RKO (cell line): ENCODE results near the gene PTPRC.

Experiments
- DNase-seq: peaks from one replicate; pipeline ENCODE4 v3.0.0-alpha.2; 2016; ENCODE audit warnings: low spot score

PTPRC gene

DNA sequence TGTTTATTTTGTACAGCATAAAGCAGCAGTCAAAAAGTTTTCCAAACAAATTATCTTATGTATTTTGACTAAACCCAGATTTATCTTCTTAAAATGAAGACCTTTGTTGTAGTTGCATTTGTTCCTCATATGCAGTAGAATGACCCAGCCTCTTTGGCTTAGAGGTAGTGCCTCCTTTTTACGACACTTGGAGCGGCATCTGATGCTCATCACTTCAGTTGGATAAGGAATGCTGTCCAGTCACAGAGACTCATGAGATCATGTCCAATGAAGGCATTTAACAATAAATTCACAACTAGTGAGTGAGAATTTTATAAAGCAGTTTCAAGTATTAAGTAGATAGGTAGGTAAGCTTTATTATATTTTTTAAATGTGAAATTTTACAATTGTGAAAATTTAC lies 35.2 kb downstream of the PTPRC start:
- no peak for DNase-seq

DNA sequence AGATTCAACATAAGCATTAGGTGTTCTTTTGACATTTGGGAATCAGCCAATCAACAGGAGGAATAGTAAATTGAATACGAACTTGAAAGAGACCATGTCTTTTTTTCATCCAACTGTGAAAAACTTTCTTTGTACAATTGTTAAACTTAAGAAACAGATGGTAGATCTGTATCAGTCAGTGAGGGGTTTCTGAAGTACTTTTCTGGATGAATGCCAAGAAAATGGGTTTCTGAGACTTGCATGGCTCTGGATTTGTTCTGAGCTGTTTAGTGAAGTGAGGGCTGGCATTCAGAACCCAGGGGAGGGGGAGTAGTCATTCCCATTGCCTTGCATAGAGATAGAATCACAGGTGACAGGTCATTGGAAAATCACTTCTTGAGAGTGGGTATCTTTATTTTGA lies 37.4 kb downstream of the PTPRC start:
- DNase-seq = no peak

GRCh38 chr1:198677027-198677426 lies 38.2 kb downstream of the PTPRC start:
- no peak for DNase-seq

- no peak for DNase-seq
These were observed 39.0 kb downstream of the PTPRC start for GRCh38 chr1:198677871-198678270.

DNA sequence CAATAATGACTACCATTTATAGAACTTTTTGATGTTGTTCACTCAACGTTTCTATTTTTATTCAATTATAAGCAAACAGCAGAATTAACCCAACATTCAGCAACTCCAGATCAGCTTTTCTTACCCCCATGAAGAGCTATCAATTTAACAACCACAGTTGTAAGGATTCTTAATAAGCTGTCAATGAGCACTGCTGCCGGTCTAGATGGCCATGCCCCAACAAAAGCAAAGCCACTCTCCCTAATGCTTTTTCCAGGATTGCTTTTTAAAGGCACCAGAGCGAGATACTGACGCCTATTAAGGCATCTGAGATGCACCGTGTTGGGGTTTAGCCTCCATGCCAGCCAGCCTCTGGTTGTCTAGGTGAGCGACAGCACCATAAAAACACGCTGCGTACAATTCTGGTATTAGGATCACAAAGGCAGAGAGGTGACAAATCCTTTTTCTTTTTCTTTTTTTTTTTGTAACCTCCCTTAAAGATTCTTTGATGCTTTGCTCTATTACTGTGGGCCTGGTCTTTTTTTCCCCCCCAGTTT lies 39.5 kb downstream of the PTPRC start:
- no peak for DNase-seq

DNA sequence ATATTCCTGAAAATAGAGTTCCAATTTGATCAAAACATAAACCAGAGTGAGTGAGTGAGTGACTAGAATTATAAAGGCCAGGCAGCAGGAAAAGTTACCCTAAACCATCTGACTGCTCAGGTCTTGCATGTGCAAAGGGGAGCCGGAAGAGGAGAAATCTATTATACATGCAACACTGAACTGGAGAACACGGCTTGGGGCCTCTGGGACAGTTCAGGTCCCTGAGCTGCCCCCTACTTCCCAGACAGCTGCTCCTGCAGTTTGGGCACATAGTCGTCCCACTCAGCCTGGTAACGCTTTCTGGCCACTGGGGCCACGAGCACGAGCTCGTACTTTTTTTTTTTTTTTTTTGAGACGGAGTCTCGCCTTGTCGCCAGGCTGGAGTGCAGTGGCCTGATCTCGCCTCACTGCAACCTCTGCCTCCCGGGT lies 40.1 kb downstream of the PTPRC start:
- no peak for DNase-seq

DNA sequence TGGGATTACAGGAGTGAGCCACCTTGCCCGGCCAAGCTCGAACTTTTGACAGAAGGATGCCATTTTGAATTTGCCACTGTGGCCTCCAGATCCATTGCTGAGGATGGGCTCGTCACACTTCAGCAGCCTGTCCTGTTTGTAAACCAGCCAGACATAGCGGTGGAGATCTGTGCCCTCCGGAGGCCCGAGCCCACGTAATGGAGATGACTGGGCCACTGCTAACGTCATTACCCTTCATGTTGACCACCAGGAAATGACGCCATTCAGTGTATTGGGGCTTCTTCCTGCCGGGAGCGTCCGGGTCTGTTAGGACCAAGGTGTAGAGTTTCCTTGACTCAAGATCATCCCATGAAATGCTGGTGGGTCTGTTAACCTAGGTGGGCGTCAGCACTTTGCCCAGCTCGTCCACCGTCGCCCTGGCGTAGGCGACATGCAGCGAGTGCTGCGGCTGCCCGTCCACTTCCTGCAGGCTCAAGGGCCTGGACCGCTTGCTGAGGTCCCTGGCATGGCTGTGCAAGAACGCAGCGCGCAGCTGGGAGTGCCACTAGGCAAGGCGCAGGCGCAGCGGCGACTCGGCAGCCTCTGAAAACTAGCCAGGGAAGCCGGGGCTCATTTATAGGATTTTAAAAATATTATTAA lies 40.8 kb downstream of the PTPRC start:
- DNase-seq = no peak

DNA sequence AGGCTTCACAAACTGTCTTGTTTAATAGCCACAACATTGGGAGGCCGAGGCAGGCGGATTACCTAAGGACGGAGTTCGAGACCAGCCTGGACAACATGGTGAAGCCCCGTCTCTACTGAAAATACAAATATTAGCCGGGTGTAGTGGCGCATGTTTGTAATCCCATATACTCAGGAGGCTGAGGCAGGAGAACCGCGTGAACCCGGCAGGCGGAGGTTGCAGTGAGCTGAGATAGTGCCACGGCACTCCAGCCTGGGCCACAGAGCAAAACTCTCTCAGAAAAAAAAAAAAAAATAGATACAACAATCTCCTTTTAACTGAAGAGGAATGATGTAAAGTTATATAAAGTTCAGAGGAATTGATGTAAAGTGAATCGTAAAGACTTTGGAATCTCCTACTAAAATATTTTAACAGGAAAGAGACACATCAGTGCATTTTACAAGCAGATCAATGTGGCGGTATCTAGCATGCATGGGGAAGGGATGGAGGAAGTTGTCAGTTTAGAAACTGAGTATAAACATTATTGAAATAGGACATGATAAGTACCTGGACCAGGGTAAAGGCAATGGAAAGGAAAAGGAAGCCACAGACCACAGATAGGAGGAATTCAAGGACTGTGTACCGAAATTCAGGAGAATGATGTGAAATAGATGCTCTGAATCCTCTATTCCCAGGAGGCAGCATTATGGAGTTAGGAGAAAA lies 41.5 kb downstream of the PTPRC start:
- no peak for DNase-seq

DNA sequence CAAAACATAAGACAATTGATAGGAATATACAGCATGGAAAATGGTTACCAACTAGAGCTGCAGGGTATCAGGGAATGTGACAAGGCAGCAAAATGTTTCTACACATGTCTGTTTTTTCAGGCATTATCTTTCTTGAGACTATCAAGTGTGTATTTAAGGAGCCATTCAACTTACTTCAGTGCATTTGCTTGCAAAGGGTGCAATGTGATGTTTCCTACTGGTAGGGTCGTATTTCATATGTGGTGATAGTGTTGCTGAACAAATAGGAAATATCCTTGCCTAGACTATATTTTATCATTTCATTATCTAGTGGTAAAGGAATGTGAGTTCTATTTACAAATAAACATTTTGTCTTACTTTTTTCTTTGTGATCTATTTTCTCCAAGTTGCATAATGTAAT lies 42.4 kb downstream of the PTPRC start:
- DNase-seq = no peak

GRCh38 chr1:198681831-198682759 lies 43.3 kb downstream of the PTPRC start:
- DNase-seq = no peak

DNA sequence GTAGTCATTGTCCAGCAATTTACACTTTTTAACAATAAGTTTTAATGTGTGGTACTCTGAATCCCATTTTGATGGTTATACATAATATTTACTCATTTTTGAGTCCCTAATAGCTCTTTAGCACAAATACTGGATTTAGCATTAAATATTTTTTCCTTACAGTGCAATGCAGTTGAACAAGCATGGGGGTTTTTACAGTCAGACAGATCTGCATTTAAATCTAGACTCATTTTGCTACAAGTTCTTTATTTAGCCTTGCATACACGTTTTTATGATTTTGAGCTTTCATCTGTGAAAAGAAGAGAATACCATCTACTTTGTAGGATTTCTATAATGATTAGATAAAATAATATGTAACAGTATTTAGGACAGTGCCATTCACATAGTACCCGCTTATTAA lies 44.0 kb downstream of the PTPRC start:
- DNase-seq = no peak

DNA sequence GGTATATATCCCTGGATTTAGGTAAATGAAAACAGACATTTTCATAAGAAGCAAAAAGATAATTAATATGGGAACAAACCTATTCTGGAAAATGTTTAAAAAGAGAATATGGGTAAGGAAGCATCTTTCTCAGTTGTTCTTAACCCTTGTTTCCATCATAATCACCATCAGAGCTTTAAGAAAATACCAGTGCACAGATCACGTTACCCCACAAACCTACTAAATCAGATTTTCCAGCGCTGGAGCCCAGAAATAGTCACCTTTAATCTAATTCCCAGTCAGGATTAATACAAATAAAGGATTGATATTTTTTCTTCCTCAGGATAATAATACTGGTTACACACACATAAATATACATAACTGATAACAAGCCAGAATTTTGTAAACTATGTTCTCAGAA lies 44.6 kb downstream of the PTPRC start:
- DNase-seq = no peak

DNA sequence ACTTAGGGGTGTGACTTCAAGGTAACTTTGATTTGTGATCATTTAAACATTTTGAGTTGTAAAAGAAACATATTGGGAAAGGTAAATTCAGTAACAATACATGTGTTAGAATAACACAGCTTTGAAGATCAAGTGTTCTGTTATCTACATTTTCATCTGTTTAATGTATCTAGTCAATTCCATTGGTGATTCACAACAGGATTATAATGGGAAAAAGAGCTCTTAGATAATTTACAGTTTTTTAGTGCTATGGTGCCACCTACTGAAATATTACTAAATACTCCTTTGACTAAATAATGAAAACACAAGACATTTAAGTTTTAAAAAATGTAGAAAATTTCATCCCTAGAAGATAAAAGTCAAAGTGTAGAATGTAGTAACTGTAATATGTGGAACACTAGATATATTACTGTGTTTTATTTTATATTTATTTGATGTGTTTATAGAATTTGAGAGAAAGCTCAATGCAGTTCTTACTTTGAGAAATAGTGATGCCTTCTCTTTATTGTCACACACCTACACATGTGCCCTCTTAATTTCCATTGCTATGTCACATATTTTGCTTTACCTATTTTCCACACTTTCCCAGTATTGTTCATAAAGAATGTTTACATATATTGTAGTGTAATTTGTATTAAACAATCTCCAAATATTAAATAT lies 47.4 kb downstream of the PTPRC start:
- DNase-seq = peak; percentile 60

DNA sequence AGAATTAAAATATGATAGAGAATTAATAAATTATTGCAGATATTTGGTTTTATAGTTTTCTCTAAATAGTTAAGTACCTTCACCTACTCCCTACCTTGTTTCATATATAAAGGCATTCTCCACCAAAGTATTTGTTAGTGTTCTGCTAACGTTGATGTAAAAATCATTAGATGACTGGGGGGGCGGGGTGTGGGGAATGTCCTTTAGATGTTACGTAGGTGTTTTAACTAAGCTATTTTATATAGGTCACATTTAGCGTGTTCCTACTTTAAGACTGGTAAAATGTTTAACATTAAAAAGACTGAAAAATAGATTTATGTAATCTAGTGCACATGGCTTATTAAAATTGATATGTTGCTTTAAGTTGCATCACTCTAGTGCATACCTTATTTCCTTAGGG lies 48.6 kb downstream of the PTPRC start:
- DNase-seq = no peak

- no peak for DNase-seq
These were observed 52.2 kb downstream of the PTPRC start for GRCh38 chr1:198691063-198691462.

DNA sequence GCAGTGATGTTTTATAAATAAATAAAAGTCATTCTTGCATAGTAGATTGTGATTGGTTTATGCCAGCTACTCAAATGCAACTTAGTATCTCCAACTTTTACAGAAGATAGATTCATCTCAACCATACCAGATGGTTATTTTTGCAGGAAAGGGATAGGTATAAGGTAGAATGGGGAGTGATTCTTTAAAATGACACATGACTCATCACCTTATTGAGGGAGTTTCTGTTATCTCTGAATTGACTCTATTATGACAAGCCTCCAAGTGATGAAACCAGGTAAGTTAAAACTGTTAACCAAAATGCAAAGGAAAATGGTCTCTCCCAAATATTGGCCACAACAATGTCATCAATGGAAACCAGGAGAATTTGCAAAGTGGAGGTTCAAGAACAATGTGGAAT lies 54.5 kb downstream of the PTPRC start:
- no peak for DNase-seq

GRCh38 chr1:198694542-198694941 lies 55.7 kb downstream of the PTPRC start:
- no peak for DNase-seq

- no peak for DNase-seq
These were observed 57.4 kb downstream of the PTPRC start for GRCh38 chr1:198696211-198696610.

GRCh38 chr1:198699167-198700015 lies 60.6 kb downstream of the PTPRC start:
- DNase-seq = no peak

DNA sequence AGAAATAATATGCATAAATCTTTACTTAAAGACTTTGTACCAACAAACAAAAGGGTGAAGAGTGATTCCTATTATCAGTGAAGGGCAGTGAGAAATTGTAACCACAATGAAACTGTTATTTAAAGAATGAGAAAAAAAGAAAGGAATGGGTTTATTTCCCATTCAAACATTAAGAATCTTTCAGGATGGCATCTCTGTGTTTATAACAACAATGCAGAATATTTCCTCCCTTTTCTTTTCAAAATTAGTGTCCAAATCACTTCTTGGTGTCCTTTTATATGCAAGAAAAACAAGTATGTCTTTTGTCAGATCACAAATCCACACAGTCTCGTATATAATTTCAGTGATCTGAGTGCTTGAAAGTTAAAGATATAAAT lies 61.2 kb downstream of the PTPRC start:
- DNase-seq = no peak

GRCh38 chr1:198700396-198700795 lies 61.6 kb downstream of the PTPRC start:
- DNase-seq = no peak
